ENCODE data around the gene HOXA13. TPM values are rescaled to one million over a fixed set of nuclear protein-coding genes. Genes with fewer than 3 reads are reported as not detected.

HOXA13 gene
- total RNA-seq, 4 donors from 2014 or later, result not detected

- Histone ChIP-seq H3K27me3 (peaks cover 10 to 95% (median 43%) of the 10 kb centered on the region in 4 donors), H3K9me3 (no peaks in the 10 kb centered on the region), H3K4me3 (peak overlapping the region; percentile 38 to 55 (median 44)), H3K36me3 (no peaks in the 10 kb centered on the region), H3K4me1 (peaks cover 15 to 31% (median 27%) of the 10 kb centered on the region in 4 donors), H3K27ac (replicated peaks in 1 of 4) (no peak overlapping the region)
- intact Hi-C loops (cut with DNase I), result no loop called here
- DNase-seq (ENCODE audit: extremely low spot score), result no peak
- WGBS, result 5% methylated on average over 37 of the region's 66 CpGs
- TF ChIP-seq POLR2AphosphoS5 (IDR thresholded peaks at IDR 0.05), result no peak
- TF ChIP-seq, protein P1, sequence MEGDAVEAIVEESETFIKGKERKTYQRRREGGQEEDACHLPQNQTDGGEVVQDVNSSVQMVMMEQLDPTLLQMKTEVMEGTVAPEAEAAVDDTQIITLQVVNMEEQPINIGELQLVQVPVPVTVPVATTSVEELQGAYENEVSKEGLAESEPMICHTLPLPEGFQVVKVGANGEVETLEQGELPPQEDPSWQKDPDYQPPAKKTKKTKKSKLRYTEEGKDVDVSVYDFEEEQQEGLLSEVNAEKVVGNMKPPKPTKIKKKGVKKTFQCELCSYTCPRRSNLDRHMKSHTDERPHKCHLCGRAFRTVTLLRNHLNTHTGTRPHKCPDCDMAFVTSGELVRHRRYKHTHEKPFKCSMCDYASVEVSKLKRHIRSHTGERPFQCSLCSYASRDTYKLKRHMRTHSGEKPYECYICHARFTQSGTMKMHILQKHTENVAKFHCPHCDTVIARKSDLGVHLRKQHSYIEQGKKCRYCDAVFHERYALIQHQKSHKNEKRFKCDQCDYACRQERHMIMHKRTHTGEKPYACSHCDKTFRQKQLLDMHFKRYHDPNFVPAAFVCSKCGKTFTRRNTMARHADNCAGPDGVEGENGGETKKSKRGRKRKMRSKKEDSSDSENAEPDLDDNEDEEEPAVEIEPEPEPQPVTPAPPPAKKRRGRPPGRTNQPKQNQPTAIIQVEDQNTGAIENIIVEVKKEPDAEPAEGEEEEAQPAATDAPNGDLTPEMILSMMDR (IDR thresholded peaks at IDR 0.05), result peak in 1 of 3 experiments; percentile 16
- TF ChIP-seq POLR2A (IDR thresholded peaks at IDR 0.05; ENCODE audit: low read depth), result no peak
Measured at GRCh38 chr7:27235387-27236311, 35.8 kb upstream of the HOXA13 start.

DNA sequence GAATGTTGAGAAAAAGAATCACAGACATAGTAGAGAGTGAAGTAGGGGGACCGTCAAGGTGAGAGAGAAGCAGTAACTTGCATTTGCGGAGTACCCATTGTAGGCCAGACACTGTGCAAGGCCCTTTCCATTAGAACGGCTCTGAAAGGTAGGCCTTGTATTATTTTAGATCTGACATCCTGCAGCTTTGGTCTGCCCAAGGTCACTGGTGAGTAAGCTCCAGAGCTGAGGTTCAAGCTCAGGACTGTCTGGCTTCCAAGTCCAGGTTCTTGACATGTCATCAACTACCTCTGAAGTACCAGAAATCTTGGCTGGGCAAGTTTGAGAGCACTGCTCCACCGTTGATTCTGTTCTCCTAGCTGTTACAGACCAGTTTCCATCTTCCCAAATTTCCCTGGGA, 29.6 kb upstream of the HOXA13 start:
- WGBS, result 79% methylated on average over 4 of the region's 4 CpGs
- TF ChIP-seq POLR2AphosphoS5 (IDR thresholded peaks at IDR 0.05) (no peak), EP300 (IDR thresholded peaks at IDR 0.05) (no peak), POLR2A (IDR thresholded peaks at IDR 0.05; ENCODE audit: low read depth) (no peak)
- TF ChIP-seq, protein P1 (IDR thresholded peaks at IDR 0.05), result no peak
- H3K4me3 ChIP-seq, result no peak overlapping the region
- no peak overlapping the region for H3K27ac ChIP-seq (replicated peaks in 1 of 4)
- DNase-seq (ENCODE audit: extremely low spot score), result no peak
- H3K27me3 ChIP-seq, result peaks cover 0 to 58% (median 20%) of the 10 kb centered on the region in 4 donors
- intact Hi-C loops (cut with DNase I), result no loop called here
- no peaks in the 10 kb centered on the region for H3K36me3 ChIP-seq
- peaks cover 4 to 7% (median 6%) of the 10 kb centered on the region in 4 donors for H3K4me1 ChIP-seq
- H3K9me3 ChIP-seq, result no peaks in the 10 kb centered on the region

- 13% methylated on average over 45 of the region's 61 CpGs for WGBS
- no peaks in the 10 kb centered on the region for H3K9me3 ChIP-seq
- intact Hi-C loops (cut with DNase I), result no loop called here
Measured at GRCh38 chr7:27224983-27225934, 25.4 kb upstream of the HOXA13 start.

GRCh38 chr7:27223941-27224575, 24.2 kb upstream of the HOXA13 start:
- no peaks in the 10 kb centered on the region for H3K36me3 ChIP-seq

More at GRCh38 chr7:27224983-27225934, 25.4 kb upstream of the HOXA13 start:
- Histone ChIP-seq H3K36me3 (no peaks in the 10 kb centered on the region), H3K27me3 (peaks cover 0 to 66% (median 49%) of the 10 kb centered on the region in 4 donors), H3K4me3 (no peak overlapping the region), H3K4me1 (peaks cover 4 to 12% (median 8%) of the 10 kb centered on the region in 4 donors), H3K27ac (replicated peaks in 1 of 4) (no peak overlapping the region)
- TF ChIP-seq POLR2A (IDR thresholded peaks at IDR 0.05; ENCODE audit: low read depth) (no peak), EP300 (IDR thresholded peaks at IDR 0.05) (no peak), POLR2AphosphoS5 (IDR thresholded peaks at IDR 0.05) (no peak)
- TF ChIP-seq, protein P1 (IDR thresholded peaks at IDR 0.05), result no peak
- no peak for DNase-seq (ENCODE audit: extremely low spot score)

More at GRCh38 chr7:27223941-27224575, 24.2 kb upstream of the HOXA13 start:
- Histone ChIP-seq H3K4me3 (no peak overlapping the region), H3K27ac (replicated peaks in 1 of 4) (no peak overlapping the region), H3K4me1 (peaks cover 4 to 14% (median 10%) of the 10 kb centered on the region in 4 donors), H3K9me3 (no peaks in the 10 kb centered on the region), H3K27me3 (peaks cover 0 to 78% (median 54%) of the 10 kb centered on the region in 4 donors)
- intact Hi-C loops (cut with DNase I), result no loop called here
- no peak for DNase-seq (ENCODE audit: extremely low spot score)
- TF ChIP-seq EP300 (IDR thresholded peaks at IDR 0.05) (no peak), POLR2A (IDR thresholded peaks at IDR 0.05; ENCODE audit: low read depth) (no peak), POLR2AphosphoS5 (IDR thresholded peaks at IDR 0.05) (no peak)
- TF ChIP-seq, protein P1 (IDR thresholded peaks at IDR 0.05), result no peak
